B cell (primary cell): ENCODE measurements around the gene RNF32. TPM values are rescaled to one million over a fixed set of nuclear protein-coding genes. Genes with fewer than 3 reads are reported as not detected.

Experiments used
- ATAC-seq: fragments of 200-7000 bp; cut with Tn5 transposase; one replicate; pipeline ENCODE4 v1.10.0; 2021; ENCODE audit warnings: low read depth, mild to moderate bottlenecking, moderate number of reproducible peaks, moderate library complexity
- CTCF ChIA-PET: fragments of 350-600 bp; sonication (Branson Sonifier 250); formaldehyde crosslinking; loops from one replicate; lab custom pipeline; 2021; ENCODE audit warnings: antibody characterized with exemption, inconsistent platforms; lab: Charles Lee
- POLR2A ChIA-PET: fragments of 350-600 bp; sonication (Branson Sonifier 250); formaldehyde crosslinking; loops from one replicate; lab custom pipeline; 2021; ENCODE audit warnings: antibody characterized with exemption; lab: Charles Lee
- DNase-seq: peaks from one replicate; pipeline ENCODE4 v3.0.0; 2013
- H2AFZ ChIP-seq: 2 replicates; pipeline ENCODE4 v1.6.1; 2012; ENCODE audit warnings: mild to moderate bottlenecking, low read depth, low read length; ENCODE audit not compliant: insufficient read depth, poor library complexity, severe bottlenecking
- H3K27ac ChIP-seq, 2 donors: 1 replicate in 1 of 2; 2 replicates in 1 of 2; pipeline ENCODE4 v1.5.1; 2012 to 2013; ENCODE audit warnings: low read length in 2 of 2, mild to moderate bottlenecking in 2 of 2, moderate library complexity in 1 of 2
- H3K27me3 ChIP-seq, 4 experiments: fragments of 200-600 bp in 1 of 4; sonication (generic) in 1 of 4; replicated peaks in 1 of 4; 1 replicate in 2 of 4; 2 replicates in 2 of 4; pipeline versions ENCODE4 v1.6.1 to v1.7.0; 2013 to 2016; ENCODE audit warnings: low read length in 3 of 4, mild to moderate bottlenecking in 2 of 4, mixed read lengths in 1 of 4, moderate library complexity in 1 of 4; ENCODE audit not compliant: insufficient read depth in 4 of 4, control insufficient read depth in 3 of 4; ENCODE audit errors: control extremely low read depth in 1 of 4
- H3K36me3 ChIP-seq, 2 experiments: replicated peaks in 1 of 2; 1 replicate in 1 of 2; 2 replicates in 1 of 2; pipeline versions ENCODE4 v1.6.1 to v1.7.1; 2013; ENCODE audit warnings: low read length in 1 of 2; ENCODE audit not compliant: insufficient read depth in 2 of 2, control insufficient read depth in 1 of 2; ENCODE audit errors: control extremely low read depth in 1 of 2, extremely low read depth in 1 of 2
- H3K4me1 ChIP-seq, 2 donors: fragments of 200-600 bp in 1 of 2; sonication (generic) in 1 of 2; 1 replicate in 1 of 2; 2 replicates in 1 of 2; pipeline versions ENCODE4 v1.5.1 to v1.6.1; 2013 to 2017; ENCODE audit warnings: low read length in 2 of 2; ENCODE audit not compliant: control insufficient read depth in 2 of 2, insufficient read depth in 2 of 2
- H3K4me2 ChIP-seq: replicated peaks from 2 replicates; pipeline ENCODE3; 2012; ENCODE audit warnings: mild to moderate bottlenecking, low read depth, low read length; ENCODE audit not compliant: poor library complexity, severe bottlenecking
- H3K4me3 ChIP-seq, 5 experiments: fragments of 200-600 bp in 1 of 5; sonication (generic) in 1 of 5; 1 replicate in 3 of 5; 2 replicates in 2 of 5; pipeline versions ENCODE4 v1.5.1 to v1.7.0; 2011 to 2016; ENCODE audit warnings: low read length in 4 of 5, mild to moderate bottlenecking in 4 of 5, low read depth in 2 of 5, control low read depth in 1 of 5, moderate library complexity in 1 of 5; ENCODE audit not compliant: insufficient read depth in 1 of 5; ENCODE audit errors: control extremely low read depth in 1 of 5, extremely low read depth in 1 of 5
- H3K79me2 ChIP-seq: fragments of 200-600 bp; sonication (generic); one replicate; pipeline ENCODE4 v1.6.0; 2016; ENCODE audit warnings: low read length; ENCODE audit not compliant: control insufficient read depth, insufficient read depth
- H3K9ac ChIP-seq: fragments of 200-600 bp; sonication (generic); 2 replicates; pipeline ENCODE4 v1.6.1; 2017; ENCODE audit warnings: mild to moderate bottlenecking, low read length, moderate library complexity
- H3K9me3 ChIP-seq, 3 donors: one replicate each; pipeline versions ENCODE4 v1.6.1 to v1.7.1; 2013; ENCODE audit warnings: low read length in 2 of 3; ENCODE audit not compliant: control insufficient read depth in 2 of 3, insufficient read depth in 1 of 3; ENCODE audit errors: control extremely low read depth in 1 of 3
- H4K20me1 ChIP-seq: 2 replicates; pipeline ENCODE4 v1.6.0; 2012; ENCODE audit warnings: mild to moderate bottlenecking, low read length; ENCODE audit not compliant: insufficient read depth, control insufficient read depth, poor library complexity, severe bottlenecking
- H3K27ac Mint-ChIP-seq: one replicate; pipeline ENCODE4 v1.8.0; 2021; ENCODE audit warnings: mixed read lengths
- H3K27me3 Mint-ChIP-seq: one replicate; pipeline ENCODE4 v1.8.0; 2021; ENCODE audit warnings: mixed read lengths
- H3K4me1 Mint-ChIP-seq: one replicate; pipeline ENCODE4 v1.8.0; 2021; ENCODE audit warnings: mixed read lengths
- H3K4me3 Mint-ChIP-seq: one replicate; pipeline ENCODE4 v1.8.0; 2021; ENCODE audit warnings: mixed read lengths
- H3K9me3 Mint-ChIP-seq: one replicate; pipeline ENCODE4 v1.8.0; 2022; ENCODE audit warnings: mixed read lengths; ENCODE audit not compliant: insufficient read depth
- EZH2 ChIP-seq: IDR thresholded peaks from 2 replicates; pipeline ENCODE4 v1.6.1; 2012; ENCODE audit warnings: borderline replicate concordance, low read depth, mild to moderate bottlenecking, moderate library complexity, low read length; ENCODE audit not compliant: insufficient read depth, poor library complexity, severe bottlenecking
- WGBS: methylation state at CpG from one replicate; pipeline ENCODE4 v1.1.5; 2013; ENCODE audit warnings: missing lambda C conversion rate; ENCODE audit not compliant: insufficient coverage; 5-methylcytosine and 5-hydroxymethylcytosine counted together
- intact Hi-C: fragments of 100-400 bp; cut with micrococcal nuclease; formaldehyde crosslinking; loops from one replicate; pipeline ENCODE4 v1.10.0; 2022
- polyA plus RNA-seq: library from polyadenylated mRNA; depleted of rRNA; stranded (reverse); fragments of >200 nt; gene quantifications from 2 replicates; pipeline ENCODE4 v1.2.3, GENCODE V29; 2012
- total RNA-seq, 2 donors: library from RNA; stranded (reverse); fragments of 120-200 nt in 1 of 2; gene quantifications; 1 replicate in 1 of 2; 2 replicates in 1 of 2; pipeline versions ENCODE4 v1.2.3 to v1.2.4, GENCODE V29; 2013 to 2022
- TF ChIP-seq, protein P1 (sequence below): fragments of 200-600 bp; IDR thresholded peaks from one replicate; pipeline ENCODE4 v1.8.0; 2022; ENCODE audit warnings: antibody characterized with exemption, mild to moderate bottlenecking

The RNF32 gene
- total and polyA plus RNA-seq, 2 donors (not counting 1 experiment from before 2014, with no cell fraction given) = 1.6 to 2.3 TPM

- no peak overlapping the region for H3K27ac ChIP-seq
- POLR2A ChIA-PET = no interaction called here
- H3K4me2 ChIP-seq = no peak overlapping the region
- intact Hi-C loops = no loop called here
- Mint-ChIP-seq H3K27ac (no peak overlapping the region), H3K9me3 (no peaks in the 10 kb centered on the region), H3K4me1 (no peaks in the 10 kb centered on the region), H3K27me3 (no peaks in the 10 kb centered on the region), H3K4me3 (no peak overlapping the region)
- H3K36me3 ChIP-seq = peaks cover 2 to 15% of the 10 kb centered on the region in 2 experiments
- H3K9me3 ChIP-seq = no peaks in the 10 kb centered on the region
- DNase-seq (no peak), ATAC-seq (no peak)
- H2AFZ ChIP-seq = no peak overlapping the region
- H4K20me1 ChIP-seq = no peaks in the 10 kb centered on the region
- CTCF ChIA-PET = no interaction called here
- no peaks in the 10 kb centered on the region for H3K79me2 ChIP-seq
- WGBS = 99% methylated on average over 7 of the region's 9 CpGs
- H3K4me1 ChIP-seq = no peaks in the 10 kb centered on the region
- TF ChIP-seq EZH2 = no peak
- TF ChIP-seq, protein P1, sequence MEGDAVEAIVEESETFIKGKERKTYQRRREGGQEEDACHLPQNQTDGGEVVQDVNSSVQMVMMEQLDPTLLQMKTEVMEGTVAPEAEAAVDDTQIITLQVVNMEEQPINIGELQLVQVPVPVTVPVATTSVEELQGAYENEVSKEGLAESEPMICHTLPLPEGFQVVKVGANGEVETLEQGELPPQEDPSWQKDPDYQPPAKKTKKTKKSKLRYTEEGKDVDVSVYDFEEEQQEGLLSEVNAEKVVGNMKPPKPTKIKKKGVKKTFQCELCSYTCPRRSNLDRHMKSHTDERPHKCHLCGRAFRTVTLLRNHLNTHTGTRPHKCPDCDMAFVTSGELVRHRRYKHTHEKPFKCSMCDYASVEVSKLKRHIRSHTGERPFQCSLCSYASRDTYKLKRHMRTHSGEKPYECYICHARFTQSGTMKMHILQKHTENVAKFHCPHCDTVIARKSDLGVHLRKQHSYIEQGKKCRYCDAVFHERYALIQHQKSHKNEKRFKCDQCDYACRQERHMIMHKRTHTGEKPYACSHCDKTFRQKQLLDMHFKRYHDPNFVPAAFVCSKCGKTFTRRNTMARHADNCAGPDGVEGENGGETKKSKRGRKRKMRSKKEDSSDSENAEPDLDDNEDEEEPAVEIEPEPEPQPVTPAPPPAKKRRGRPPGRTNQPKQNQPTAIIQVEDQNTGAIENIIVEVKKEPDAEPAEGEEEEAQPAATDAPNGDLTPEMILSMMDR = no peak
- H3K9ac ChIP-seq = no peak overlapping the region
- no peaks in the 10 kb centered on the region for H3K27me3 ChIP-seq
- no peak overlapping the region for H3K4me3 ChIP-seq
Observed at GRCh38 chr7:156673902-156674301, 33.3 kb downstream of the RNF32 start.

DNA sequence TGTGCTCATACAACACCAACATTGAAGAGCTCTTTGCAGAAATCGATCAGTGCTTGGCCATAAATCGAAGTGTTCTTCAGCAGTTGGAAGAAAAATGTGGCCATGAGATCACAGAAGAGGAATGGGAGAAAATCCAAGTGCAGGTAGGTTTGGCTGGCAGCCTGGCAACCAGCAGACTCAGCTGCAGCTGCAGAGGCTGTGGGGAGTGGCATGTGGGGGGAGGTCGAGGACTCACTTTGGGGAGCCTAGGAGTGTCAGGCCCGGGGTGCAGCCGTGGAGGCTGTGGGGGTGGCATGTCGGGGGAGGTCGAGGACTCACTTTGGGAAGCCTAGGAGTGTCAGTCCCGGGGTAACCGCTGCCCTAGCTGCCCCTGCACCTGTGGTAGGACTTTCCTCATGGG lies 35.1 kb downstream of the RNF32 start:
- H4K20me1 ChIP-seq = no peaks in the 10 kb centered on the region
- ATAC-seq (no peak), DNase-seq (no peak)
- H3K27ac ChIP-seq = no peak overlapping the region
- Mint-ChIP-seq H3K27me3 (no peaks in the 10 kb centered on the region), H3K9me3 (no peaks in the 10 kb centered on the region), H3K4me1 (no peaks in the 10 kb centered on the region), H3K4me3 (no peak overlapping the region), H3K27ac (no peak overlapping the region)
- H3K79me2 ChIP-seq = no peaks in the 10 kb centered on the region
- CTCF ChIA-PET = no interaction called here
- intact Hi-C loops = no loop called here
- H3K27me3 ChIP-seq = no peaks in the 10 kb centered on the region
- no peak overlapping the region for H3K4me2 ChIP-seq
- peaks cover 2 to 20% of the 10 kb centered on the region in 2 experiments for H3K36me3 ChIP-seq
- TF ChIP-seq EZH2 = no peak
- TF ChIP-seq, protein P1 = no peak
- no peak overlapping the region for H3K9ac ChIP-seq
- WGBS = 88% methylated on average over 9 of the region's 9 CpGs
- no peaks in the 10 kb centered on the region for H3K9me3 ChIP-seq
- no peak overlapping the region for H2AFZ ChIP-seq
- POLR2A ChIA-PET = no interaction called here
- no peak overlapping the region for H3K4me3 ChIP-seq
- H3K4me1 ChIP-seq = no peaks in the 10 kb centered on the region
